GM12874 (cell line): Measurements from ENCODE around the gene LILRA1.

ENCODE experiments used
- TF ChIP-seq, protein P1 (sequence below): IDR thresholded peaks from 2 replicates; pipeline ENCODE4 v1.5.1; 2011; ENCODE audit warnings: low read depth, mild to moderate bottlenecking, control low read depth, low read length, moderate library complexity; ENCODE audit not compliant: insufficient read depth

The LILRA1 gene

DNA sequence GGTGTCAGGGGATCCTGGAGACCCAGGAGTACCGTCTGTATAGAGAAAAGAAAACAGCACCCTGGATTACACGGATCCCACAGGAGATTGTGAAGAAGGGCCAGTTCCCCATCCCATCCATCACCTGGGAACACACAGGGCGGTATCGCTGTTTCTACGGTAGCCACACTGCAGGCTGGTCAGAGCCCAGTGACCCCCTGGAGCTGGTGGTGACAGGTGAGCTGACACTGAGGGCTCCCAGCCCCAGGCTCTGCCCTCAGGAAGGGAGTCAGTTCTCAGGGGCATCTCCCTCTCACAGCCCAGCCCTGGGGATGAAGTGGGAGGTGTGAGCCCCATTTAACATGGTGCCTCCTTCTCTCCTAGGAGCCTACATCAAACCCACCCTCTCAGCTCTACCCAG is 1.3 kb downstream of the LILRA1 start:
- TF ChIP-seq, protein P1, sequence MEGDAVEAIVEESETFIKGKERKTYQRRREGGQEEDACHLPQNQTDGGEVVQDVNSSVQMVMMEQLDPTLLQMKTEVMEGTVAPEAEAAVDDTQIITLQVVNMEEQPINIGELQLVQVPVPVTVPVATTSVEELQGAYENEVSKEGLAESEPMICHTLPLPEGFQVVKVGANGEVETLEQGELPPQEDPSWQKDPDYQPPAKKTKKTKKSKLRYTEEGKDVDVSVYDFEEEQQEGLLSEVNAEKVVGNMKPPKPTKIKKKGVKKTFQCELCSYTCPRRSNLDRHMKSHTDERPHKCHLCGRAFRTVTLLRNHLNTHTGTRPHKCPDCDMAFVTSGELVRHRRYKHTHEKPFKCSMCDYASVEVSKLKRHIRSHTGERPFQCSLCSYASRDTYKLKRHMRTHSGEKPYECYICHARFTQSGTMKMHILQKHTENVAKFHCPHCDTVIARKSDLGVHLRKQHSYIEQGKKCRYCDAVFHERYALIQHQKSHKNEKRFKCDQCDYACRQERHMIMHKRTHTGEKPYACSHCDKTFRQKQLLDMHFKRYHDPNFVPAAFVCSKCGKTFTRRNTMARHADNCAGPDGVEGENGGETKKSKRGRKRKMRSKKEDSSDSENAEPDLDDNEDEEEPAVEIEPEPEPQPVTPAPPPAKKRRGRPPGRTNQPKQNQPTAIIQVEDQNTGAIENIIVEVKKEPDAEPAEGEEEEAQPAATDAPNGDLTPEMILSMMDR = no peak

GRCh38 chr19:54600212-54600611 is 6.8 kb downstream of the LILRA1 start:
- TF ChIP-seq, protein P1 = no peak

- TF ChIP-seq, protein P1 = no peak
Measured at GRCh38 chr19:54606230-54606629, 12.8 kb downstream of the LILRA1 start.

DNA sequence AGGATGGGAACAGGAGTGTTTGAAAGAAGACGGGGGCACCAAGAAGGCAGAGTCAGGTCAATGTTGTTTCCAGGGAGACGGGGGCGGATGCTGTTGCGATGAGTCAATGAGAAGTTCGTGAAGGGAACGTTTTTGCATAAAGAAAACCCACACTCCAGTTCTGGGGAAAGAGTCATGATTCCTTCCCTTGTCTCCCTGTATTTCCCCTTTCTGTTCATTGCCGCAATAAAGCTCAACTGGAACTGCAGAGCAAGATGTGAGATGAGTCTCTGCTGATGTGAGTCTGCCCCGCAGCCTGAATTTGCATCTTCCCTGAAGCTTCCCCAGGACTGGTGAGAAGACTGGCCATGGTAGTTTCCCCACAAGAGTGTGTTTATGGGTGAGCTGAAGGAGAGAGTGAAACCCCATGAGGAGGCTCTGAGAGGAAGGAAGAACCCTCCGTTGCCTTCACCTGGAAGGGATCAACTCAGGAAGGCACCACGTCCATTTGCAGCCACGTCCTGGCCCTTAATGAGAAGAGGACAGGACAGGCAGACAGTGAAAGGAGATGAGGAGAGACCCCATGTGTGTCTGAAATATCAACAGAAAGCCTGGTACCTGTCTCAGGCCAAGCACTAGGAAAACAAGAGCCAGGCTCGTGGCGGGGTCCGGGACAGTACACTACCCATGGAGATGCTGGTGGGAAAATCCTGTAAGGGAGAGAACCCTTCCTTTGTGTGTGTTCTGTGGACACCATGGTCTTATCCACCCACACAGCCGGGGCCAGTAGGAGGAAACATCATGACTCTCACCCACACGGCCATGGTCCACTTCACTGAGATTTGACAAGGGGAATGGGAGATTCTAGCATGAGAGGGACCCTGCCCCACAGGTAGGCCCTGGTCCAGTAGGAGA is 13.7 kb downstream of the LILRA1 start:
- TF ChIP-seq, protein P1 = no peak

- TF ChIP-seq, protein P1 = no peak
Measured at GRCh38 chr19:54607785-54608150, 14.3 kb downstream of the LILRA1 start.

DNA sequence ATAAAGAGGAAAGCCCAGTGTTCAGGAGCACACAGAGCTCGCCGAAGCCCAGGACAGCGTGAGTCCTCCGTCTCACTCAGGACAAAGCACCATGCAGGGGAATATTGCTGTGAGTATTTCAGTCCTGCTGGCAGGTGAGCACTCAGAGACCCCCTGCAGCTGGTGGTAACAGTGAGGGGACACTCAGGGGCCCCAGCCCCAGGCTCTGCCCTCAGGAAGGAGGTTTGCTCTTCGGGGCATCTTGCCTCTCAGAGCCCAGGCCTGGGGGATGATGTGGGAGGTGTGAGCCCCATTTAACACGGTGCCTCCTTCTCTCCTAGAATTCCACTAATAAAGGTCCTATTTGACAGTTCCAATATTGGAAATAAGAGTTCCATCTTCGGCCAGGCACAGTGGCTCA is 14.8 kb downstream of the LILRA1 start:
- TF ChIP-seq, protein P1 = no peak

DNA sequence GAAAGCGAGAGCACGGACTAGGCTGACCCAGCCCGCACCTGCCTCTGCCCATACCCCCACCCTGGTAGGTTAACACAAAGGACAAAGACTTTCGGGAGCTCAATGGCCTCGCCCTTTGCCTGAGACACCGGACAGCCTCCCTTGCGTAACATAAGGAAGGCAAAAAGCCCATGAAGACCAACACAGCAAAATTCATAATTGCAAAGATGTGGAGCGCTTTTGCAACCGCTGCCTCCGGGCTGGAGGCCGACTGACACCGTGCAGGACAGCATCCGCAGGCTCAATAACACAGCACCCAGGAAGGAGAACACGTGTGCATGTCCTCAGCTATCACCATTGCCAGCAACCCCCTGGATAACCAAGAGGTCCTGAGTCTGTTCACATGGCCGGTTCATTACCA is 15.4 kb downstream of the LILRA1 start:
- TF ChIP-seq, protein P1 = no peak
